Peyer's patch (tissue), 4 donors: ENCODE measurements around the gene HDAC9.

ENCODE experiments used
- CTCF ChIP-seq, 6 experiments: fragments of 450-650 bp in 4 of 6; fragments of 200-600 bp in 2 of 6; sonication (generic) in 1 of 6; IDR thresholded peaks; one replicate each; pipeline ENCODE4 v1.5.1; 2017 to 2019; ENCODE audit warnings: antibody characterized with exemption in 6 of 6, mild to moderate bottlenecking in 3 of 6, moderate library complexity in 1 of 6
- POLR2A ChIP-seq, 2 donors: fragments of 450-650 bp; IDR thresholded peaks; one replicate each; pipeline ENCODE4 v1.5.1; 2017; ENCODE audit warnings: antibody characterized with exemption in 2 of 2, mild to moderate bottlenecking in 2 of 2, moderate library complexity in 2 of 2

- no peak for TF ChIP-seq CTCF (IDR thresholded peaks at IDR 0.05)
- no peak for TF ChIP-seq POLR2A (IDR thresholded peaks at IDR 0.05)
These were observed 38.9 kb downstream of the HDAC9 start for GRCh38 chr7:18534481-18534880.
